Muscle layer of colon (tissue), 2 donors: Measurements from ENCODE around the gene PRDM12.

ENCODE experiments used
- H3K27ac ChIP-seq: one replicate; pipeline ENCODE4 v1.7.0; 2013; ENCODE audit warnings: low read depth, mild to moderate bottlenecking, low read length, moderate library complexity
- H3K27me3 ChIP-seq, 2 donors: one replicate each; pipeline ENCODE4 v1.7.0; 2013; ENCODE audit warnings: low read length in 2 of 2, mild to moderate bottlenecking in 2 of 2; ENCODE audit not compliant: insufficient read depth in 2 of 2, control insufficient read depth in 1 of 2
- H3K36me3 ChIP-seq: one replicate; pipeline ENCODE4 v1.7.0; 2013; ENCODE audit warnings: mild to moderate bottlenecking, low read length; ENCODE audit not compliant: insufficient read depth
- H3K4me1 ChIP-seq: one replicate; pipeline ENCODE4 v1.7.0; 2013; ENCODE audit warnings: mild to moderate bottlenecking, low read length; ENCODE audit not compliant: insufficient read depth
- H3K4me3 ChIP-seq, 2 donors: one replicate each; pipeline ENCODE4 v1.7.0; 2013; ENCODE audit warnings: low read length in 2 of 2, low read depth in 1 of 2, mild to moderate bottlenecking in 1 of 2, moderate library complexity in 1 of 2
- H3K9ac ChIP-seq: one replicate; pipeline ENCODE4 v1.7.0; 2013; ENCODE audit warnings: low read length
- H3K9me3 ChIP-seq: one replicate; pipeline ENCODE4 v1.7.0; 2013; ENCODE audit warnings: mild to moderate bottlenecking, low read length
- donor health status: abdominal sarcoma.
- donor health status: Adenocarcinoma of cecum.

The PRDM12 gene

GRCh38 chr9:130664251-130665028 lies at the start of gene PRDM12:
TSS of gene PRDM12 (plus strand) at chr9:130664594. CDS start at chr9:130664654, 60 bp downstream.
- Histone ChIP-seq H3K36me3 (no peaks in the 10 kb centered on the region), H3K4me1 (peaks cover 24% of the 10 kb centered on the region), H3K27ac (no peak within 1 kb of the TSS), H3K9ac (no peak within 1 kb of the TSS), H3K27me3 (peaks cover 53 to 79% of the 10 kb centered on the region in 2 donors), H3K4me3 (peak within 1 kb of the TSS in 1 of 2 donors; percentile 16), H3K9me3 (no peaks in the 10 kb centered on the region)

GRCh38 chr9:130616451-130616850 lies 47.9 kb upstream of the PRDM12 start:
- Histone ChIP-seq H3K9ac (no peak overlapping the region), H3K27me3 (no peaks in the 10 kb centered on the region), H3K4me1 (no peaks in the 10 kb centered on the region), H3K36me3 (peaks cover 82% of the 10 kb centered on the region), H3K9me3 (no peaks in the 10 kb centered on the region), H3K4me3 (no peak overlapping the region), H3K27ac (no peak overlapping the region)

GRCh38 chr9:130623466-130623865 lies 40.9 kb upstream of the PRDM12 start:
- H3K36me3 ChIP-seq: peaks cover 73% of the 10 kb centered on the region
- H3K9me3 ChIP-seq: no peaks in the 10 kb centered on the region
- H3K9ac ChIP-seq: no peak overlapping the region
- no peak overlapping the region for H3K4me3 ChIP-seq
- H3K27ac ChIP-seq: no peak overlapping the region
- H3K4me1 ChIP-seq: no peaks in the 10 kb centered on the region
- no peaks in the 10 kb centered on the region for H3K27me3 ChIP-seq

DNA sequence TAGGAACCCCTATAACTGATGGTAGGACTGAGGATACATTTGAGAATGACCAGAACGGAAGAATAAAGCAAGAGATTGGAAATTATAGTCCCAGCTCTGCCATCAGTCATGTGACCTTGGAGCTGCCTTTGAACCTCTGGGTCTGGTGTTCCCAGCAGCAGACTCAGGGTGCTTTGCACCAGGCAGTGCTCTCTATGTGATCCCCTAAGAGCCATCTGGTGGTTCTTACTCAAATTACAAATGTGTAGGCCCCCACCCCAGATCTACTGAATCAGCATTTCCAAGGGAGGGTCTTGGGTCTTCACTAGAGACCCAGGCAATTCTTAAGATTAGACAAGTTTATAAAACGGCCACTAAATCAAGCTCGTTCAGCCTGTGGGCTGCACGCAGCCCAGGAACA lies 40.2 kb upstream of the PRDM12 start:
- H3K4me3 ChIP-seq: no peak overlapping the region
- H3K4me1 ChIP-seq: no peaks in the 10 kb centered on the region
- no peak overlapping the region for H3K27ac ChIP-seq
- no peaks in the 10 kb centered on the region for H3K9me3 ChIP-seq
- no peaks in the 10 kb centered on the region for H3K27me3 ChIP-seq
- H3K36me3 ChIP-seq: peaks cover 67% of the 10 kb centered on the region
- H3K9ac ChIP-seq: no peak overlapping the region

DNA sequence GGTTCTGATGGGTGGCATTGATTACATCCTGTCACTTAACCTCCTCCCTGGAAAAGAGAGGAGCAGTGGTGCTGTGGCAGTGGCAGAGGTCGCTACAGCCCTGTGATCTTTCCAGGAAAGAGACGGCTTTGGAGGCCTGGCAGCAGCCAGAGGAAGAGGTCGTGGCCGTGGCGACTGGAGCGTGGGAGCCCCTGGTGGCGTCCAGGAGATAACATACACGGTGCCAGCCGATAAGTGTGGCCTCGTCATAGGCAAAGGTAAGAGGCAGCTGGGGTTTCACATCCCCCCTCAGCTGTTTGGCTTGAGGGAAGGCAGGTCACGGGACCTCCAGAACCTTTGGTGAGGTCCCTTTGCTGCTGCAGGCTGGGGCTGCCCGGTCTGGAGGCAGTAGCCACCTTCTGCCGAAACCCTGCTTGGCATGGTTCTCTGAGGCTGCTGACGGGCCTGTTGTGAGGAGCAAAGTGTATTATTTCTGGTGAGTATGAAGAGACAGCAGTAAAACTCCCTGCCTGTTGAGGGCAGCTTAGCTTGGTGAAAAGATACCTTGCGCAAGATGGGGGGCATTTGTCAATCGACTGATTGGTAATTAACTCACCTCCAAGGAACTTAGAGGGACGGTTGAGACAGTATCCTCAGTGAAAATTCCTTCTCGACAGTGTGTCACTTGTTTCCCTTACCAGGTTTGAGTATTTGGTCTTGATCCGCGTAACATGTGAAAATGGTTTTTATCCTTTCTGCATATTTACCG lies 38.0 kb upstream of the PRDM12 start:
- H3K27me3 ChIP-seq: no peaks in the 10 kb centered on the region
- H3K9me3 ChIP-seq: no peaks in the 10 kb centered on the region
- no peak overlapping the region for H3K9ac ChIP-seq
- no peak overlapping the region for H3K27ac ChIP-seq
- no peak overlapping the region for H3K4me3 ChIP-seq
- H3K36me3 ChIP-seq: peaks cover 69% of the 10 kb centered on the region
- H3K4me1 ChIP-seq: no peaks in the 10 kb centered on the region

GRCh38 chr9:130627051-130627450 lies 37.3 kb upstream of the PRDM12 start:
- Histone ChIP-seq H3K36me3 (peaks cover 74% of the 10 kb centered on the region), H3K27me3 (no peaks in the 10 kb centered on the region), H3K4me1 (no peaks in the 10 kb centered on the region), H3K27ac (no peak overlapping the region), H3K4me3 (no peak overlapping the region), H3K9ac (no peak overlapping the region), H3K9me3 (no peaks in the 10 kb centered on the region)

DNA sequence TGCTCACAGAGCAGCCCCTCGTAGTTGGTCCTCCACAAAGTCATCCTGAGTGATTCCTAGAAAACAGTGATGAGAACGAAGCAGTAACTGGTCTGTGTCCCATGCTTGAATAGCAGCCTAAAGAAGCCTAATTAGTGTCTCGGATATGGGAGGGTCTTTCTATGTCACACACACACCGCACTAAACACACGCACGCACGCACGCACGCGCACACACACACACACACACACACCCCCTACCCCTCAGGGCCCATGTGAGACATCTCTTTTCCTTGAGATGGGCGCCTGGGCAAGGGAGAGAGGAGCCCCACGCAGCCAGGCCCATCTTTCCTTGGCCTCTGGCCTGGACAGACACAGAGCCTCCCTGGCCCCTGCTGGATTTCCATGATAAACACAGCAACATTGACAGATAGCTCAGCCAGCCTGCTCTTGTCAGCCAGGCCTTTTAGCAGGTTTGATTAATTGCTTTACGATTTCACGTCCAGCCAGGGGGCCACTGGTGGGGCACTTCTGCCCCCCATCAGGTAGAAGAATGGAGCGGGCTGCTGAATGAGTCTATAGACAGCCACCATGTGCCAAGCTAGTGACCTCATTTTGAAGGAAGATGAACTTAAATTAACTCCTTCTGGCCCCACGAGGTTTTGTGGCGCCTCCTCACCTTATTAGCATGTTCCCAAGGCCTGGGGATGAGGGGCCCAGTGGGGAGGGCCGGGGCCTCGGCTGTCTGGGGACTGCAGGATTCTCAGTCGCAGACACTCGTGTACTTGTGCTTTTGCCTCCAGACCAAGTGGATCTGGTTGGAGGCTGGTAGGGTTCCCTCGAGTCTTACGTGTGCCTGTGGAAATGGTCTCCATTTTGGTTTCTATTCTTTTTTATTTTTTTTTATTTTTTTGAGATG lies 36.2 kb upstream of the PRDM12 start:
- H3K4me1 ChIP-seq: no peaks in the 10 kb centered on the region
- no peaks in the 10 kb centered on the region for H3K9me3 ChIP-seq
- H3K9ac ChIP-seq: no peak overlapping the region
- no peak overlapping the region for H3K27ac ChIP-seq
- no peaks in the 10 kb centered on the region for H3K27me3 ChIP-seq
- H3K36me3 ChIP-seq: peaks cover 79% of the 10 kb centered on the region
- H3K4me3 ChIP-seq: no peak overlapping the region

DNA sequence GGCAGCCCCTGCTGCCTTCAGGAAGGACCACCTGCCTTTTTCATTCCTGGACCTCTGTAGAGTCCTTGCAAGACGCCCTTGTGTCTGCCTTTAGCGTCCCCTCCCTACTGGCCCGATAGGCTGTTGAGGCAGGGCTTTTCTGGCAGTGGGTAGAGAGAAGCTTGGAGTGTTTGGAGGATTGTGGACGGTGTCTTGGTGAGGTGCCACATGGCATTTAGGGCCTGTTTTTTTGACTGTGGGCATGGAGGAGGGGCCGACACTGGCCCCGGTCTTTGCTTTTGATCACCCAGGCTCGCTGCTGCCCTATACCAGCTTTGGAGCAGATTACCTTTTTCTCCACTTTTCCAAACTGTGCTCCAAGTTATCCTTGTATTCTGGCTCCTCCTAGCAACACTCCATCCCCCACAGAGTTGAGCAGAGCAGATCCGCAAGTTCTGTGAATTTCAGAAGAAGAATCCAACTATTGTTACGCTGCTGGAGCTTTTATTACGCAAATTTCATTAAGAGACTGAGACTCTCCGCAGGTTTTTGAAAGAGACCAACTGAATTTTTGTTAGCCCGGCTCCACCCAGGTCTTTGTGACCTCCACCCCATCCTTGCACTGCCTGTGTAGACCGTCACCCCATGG lies 34.8 kb upstream of the PRDM12 start:
- H3K9ac ChIP-seq: no peak overlapping the region
- no peaks in the 10 kb centered on the region for H3K4me1 ChIP-seq
- no peak overlapping the region for H3K4me3 ChIP-seq
- H3K36me3 ChIP-seq: peaks cover 77% of the 10 kb centered on the region
- no peaks in the 10 kb centered on the region for H3K27me3 ChIP-seq
- H3K9me3 ChIP-seq: no peaks in the 10 kb centered on the region
- H3K27ac ChIP-seq: no peak overlapping the region

DNA sequence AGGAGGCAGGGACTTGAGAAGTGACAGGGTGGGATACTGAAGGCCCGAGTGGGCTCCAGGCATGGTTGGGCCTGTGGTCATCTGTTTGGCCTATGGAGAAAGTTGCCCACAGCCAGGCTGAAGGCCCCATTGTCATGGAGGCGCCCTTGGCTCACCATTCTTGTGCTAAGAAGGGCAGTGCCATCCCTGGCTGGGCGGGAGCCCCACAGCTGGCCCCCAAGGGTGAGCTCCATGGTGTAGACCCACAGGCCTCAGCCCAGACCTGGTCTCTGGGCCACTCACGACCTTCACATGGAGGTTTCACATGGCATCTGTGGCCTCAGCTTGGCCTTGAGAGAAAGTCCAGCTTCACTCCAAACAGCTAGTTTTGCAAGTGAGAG lies 34.3 kb upstream of the PRDM12 start:
- Histone ChIP-seq H3K27ac (no peak overlapping the region), H3K9ac (no peak overlapping the region), H3K27me3 (no peaks in the 10 kb centered on the region), H3K4me1 (no peaks in the 10 kb centered on the region), H3K9me3 (no peaks in the 10 kb centered on the region), H3K4me3 (no peak overlapping the region), H3K36me3 (peaks cover 80% of the 10 kb centered on the region)

- H3K4me3 ChIP-seq: no peak overlapping the region
- no peaks in the 10 kb centered on the region for H3K27me3 ChIP-seq
- no peak overlapping the region for H3K27ac ChIP-seq
- no peaks in the 10 kb centered on the region for H3K4me1 ChIP-seq
- no peak overlapping the region for H3K9ac ChIP-seq
- H3K36me3 ChIP-seq: peaks cover 77% of the 10 kb centered on the region
- no peaks in the 10 kb centered on the region for H3K9me3 ChIP-seq
Observed at GRCh38 chr9:130630506-130631330, 33.7 kb upstream of the PRDM12 start.
